ENCODE data around the gene NDST1. TPM values are rescaled to one million over a fixed set of nuclear protein-coding genes. Genes with fewer than 3 reads are reported as not detected.

The NDST1 gene
- polyA plus RNA-seq, 1 donor = 45.4 TPM

GRCh38 chr5:150541895-150542294 lies 34.0 kb downstream of the NDST1 start:
- peaks cover 33% of the 10 kb centered on the region for H3K4me1 ChIP-seq (ENCODE audit: control insufficient read depth, insufficient read depth, low read length)
- H3K36me3 ChIP-seq (ENCODE audit: control insufficient read depth, insufficient read depth, low read length) = peaks cover 66% of the 10 kb centered on the region
- peak; percentile 75 to 88 for DNase-seq
- peak overlapping the region; percentile 94 for H3K27ac ChIP-seq (ENCODE audit: low read length)
- H3K27me3 ChIP-seq (ENCODE audit: control insufficient read depth, insufficient read depth, low read length) = no peaks in the 10 kb centered on the region
- no peak overlapping the region for H3K4me3 ChIP-seq (ENCODE audit: low read length)
- no peaks in the 10 kb centered on the region for H3K9me3 ChIP-seq (ENCODE audit: control insufficient read depth, low read depth, low read length)

GRCh38 chr5:150542933-150543445 lies 35.1 kb downstream of the NDST1 start:
- H3K36me3 ChIP-seq (ENCODE audit: control insufficient read depth, insufficient read depth, low read length) = peaks cover 72% of the 10 kb centered on the region
- peak overlapping the region; percentile 94 for H3K27ac ChIP-seq (ENCODE audit: low read length)
- peak; percentile 98 to 99 for DNase-seq
- no CpG with 5 or more reads among the region's 12 CpGs for WGBS (ENCODE audit: insufficient coverage, low lambda C conversion rate)
- no peaks in the 10 kb centered on the region for H3K27me3 ChIP-seq (ENCODE audit: control insufficient read depth, insufficient read depth, low read length)
- H3K4me3 ChIP-seq (ENCODE audit: low read length) = no peak overlapping the region
- H3K9me3 ChIP-seq (ENCODE audit: control insufficient read depth, low read depth, low read length) = no peaks in the 10 kb centered on the region
- peaks cover 33% of the 10 kb centered on the region for H3K4me1 ChIP-seq (ENCODE audit: control insufficient read depth, insufficient read depth, low read length)

- H3K27me3 ChIP-seq (ENCODE audit: control insufficient read depth, insufficient read depth, low read length) = no peaks in the 10 kb centered on the region
- WGBS (ENCODE audit: insufficient coverage, low lambda C conversion rate) = no CpG with 5 or more reads among the region's 8 CpGs
- peak; percentile 68 to 73 for DNase-seq
- H3K4me1 ChIP-seq (ENCODE audit: control insufficient read depth, insufficient read depth, low read length) = peaks cover 33% of the 10 kb centered on the region
- no peaks in the 10 kb centered on the region for H3K9me3 ChIP-seq (ENCODE audit: control insufficient read depth, low read depth, low read length)
- no peak overlapping the region for H3K4me3 ChIP-seq (ENCODE audit: low read length)
- peaks cover 71% of the 10 kb centered on the region for H3K36me3 ChIP-seq (ENCODE audit: control insufficient read depth, insufficient read depth, low read length)
- peak overlapping the region; percentile 38 for H3K27ac ChIP-seq (ENCODE audit: low read length)
Observed at GRCh38 chr5:150544611-150545219, 36.8 kb downstream of the NDST1 start.

- Histone ChIP-seq H3K4me1 (ENCODE audit: control insufficient read depth, insufficient read depth, low read length) (peaks cover 33% of the 10 kb centered on the region), H3K36me3 (ENCODE audit: control insufficient read depth, insufficient read depth, low read length) (peaks cover 71% of the 10 kb centered on the region), H3K4me3 (ENCODE audit: low read length) (no peak overlapping the region), H3K27me3 (ENCODE audit: control insufficient read depth, insufficient read depth, low read length) (no peaks in the 10 kb centered on the region), H3K9me3 (ENCODE audit: control insufficient read depth, low read depth, low read length) (no peaks in the 10 kb centered on the region), H3K27ac (ENCODE audit: low read length) (no peak overlapping the region)
- WGBS (ENCODE audit: insufficient coverage, low lambda C conversion rate) = no CpG with 5 or more reads among the region's 13 CpGs
- no peak for DNase-seq
Observed at GRCh38 chr5:150545246-150545645, 37.3 kb downstream of the NDST1 start.

GRCh38 chr5:150548123-150548522 lies 40.2 kb downstream of the NDST1 start:
- no CpG with 5 or more reads among the region's 15 CpGs for WGBS (ENCODE audit: insufficient coverage, low lambda C conversion rate)
- Histone ChIP-seq H3K27me3 (ENCODE audit: control insufficient read depth, insufficient read depth, low read length) (no peaks in the 10 kb centered on the region), H3K27ac (ENCODE audit: low read length) (no peak overlapping the region), H3K4me1 (ENCODE audit: control insufficient read depth, insufficient read depth, low read length) (peaks cover 14% of the 10 kb centered on the region), H3K36me3 (ENCODE audit: control insufficient read depth, insufficient read depth, low read length) (peaks cover 80% of the 10 kb centered on the region), H3K4me3 (ENCODE audit: low read length) (no peak overlapping the region), H3K9me3 (ENCODE audit: control insufficient read depth, low read depth, low read length) (no peaks in the 10 kb centered on the region)
- no peak for DNase-seq

- no peaks in the 10 kb centered on the region for H3K4me1 ChIP-seq (ENCODE audit: control insufficient read depth, insufficient read depth, low read length)
- H3K4me3 ChIP-seq (ENCODE audit: low read length) = no peak overlapping the region
- DNase-seq = no peak
- no peaks in the 10 kb centered on the region for H3K9me3 ChIP-seq (ENCODE audit: control insufficient read depth, low read depth, low read length)
- 100% methylated on average over 1 of the region's 1 CpG for WGBS (ENCODE audit: insufficient coverage, low lambda C conversion rate)
- no peak overlapping the region for H3K27ac ChIP-seq (ENCODE audit: low read length)
- H3K36me3 ChIP-seq (ENCODE audit: control insufficient read depth, insufficient read depth, low read length) = peaks cover 92% of the 10 kb centered on the region
- no peaks in the 10 kb centered on the region for H3K27me3 ChIP-seq (ENCODE audit: control insufficient read depth, insufficient read depth, low read length)
Observed at GRCh38 chr5:150549735-150550134, 41.8 kb downstream of the NDST1 start.

GRCh38 chr5:150550286-150550685 lies 42.4 kb downstream of the NDST1 start:
- no CpG with 5 or more reads among the region's 8 CpGs for WGBS (ENCODE audit: insufficient coverage, low lambda C conversion rate)
- no peaks in the 10 kb centered on the region for H3K9me3 ChIP-seq (ENCODE audit: control insufficient read depth, low read depth, low read length)
- H3K4me3 ChIP-seq (ENCODE audit: low read length) = no peak overlapping the region
- H3K27ac ChIP-seq (ENCODE audit: low read length) = no peak overlapping the region
- H3K27me3 ChIP-seq (ENCODE audit: control insufficient read depth, insufficient read depth, low read length) = no peaks in the 10 kb centered on the region
- H3K4me1 ChIP-seq (ENCODE audit: control insufficient read depth, insufficient read depth, low read length) = no peaks in the 10 kb centered on the region
- H3K36me3 ChIP-seq (ENCODE audit: control insufficient read depth, insufficient read depth, low read length) = peaks cover 94% of the 10 kb centered on the region
- DNase-seq = no peak

- peaks cover 96% of the 10 kb centered on the region for H3K36me3 ChIP-seq (ENCODE audit: control insufficient read depth, insufficient read depth, low read length)
- no peak overlapping the region for H3K4me3 ChIP-seq (ENCODE audit: low read length)
- no peak for DNase-seq
- no peaks in the 10 kb centered on the region for H3K9me3 ChIP-seq (ENCODE audit: control insufficient read depth, low read depth, low read length)
- WGBS (ENCODE audit: insufficient coverage, low lambda C conversion rate) = 86% methylated on average over 1 of the region's 2 CpGs
- H3K27me3 ChIP-seq (ENCODE audit: control insufficient read depth, insufficient read depth, low read length) = no peaks in the 10 kb centered on the region
- H3K27ac ChIP-seq (ENCODE audit: low read length) = no peak overlapping the region
- no peaks in the 10 kb centered on the region for H3K4me1 ChIP-seq (ENCODE audit: control insufficient read depth, insufficient read depth, low read length)
Observed at GRCh38 chr5:150551066-150551465, 43.1 kb downstream of the NDST1 start.

- peaks cover 83% of the 10 kb centered on the region for H3K36me3 ChIP-seq (ENCODE audit: control insufficient read depth, insufficient read depth, low read length)
- no peak for DNase-seq
- no peaks in the 10 kb centered on the region for H3K4me1 ChIP-seq (ENCODE audit: control insufficient read depth, insufficient read depth, low read length)
- WGBS (ENCODE audit: insufficient coverage, low lambda C conversion rate) = 100% methylated on average over 3 of the region's 17 CpGs
- no peaks in the 10 kb centered on the region for H3K27me3 ChIP-seq (ENCODE audit: control insufficient read depth, insufficient read depth, low read length)
- no peak overlapping the region for H3K4me3 ChIP-seq (ENCODE audit: low read length)
- no peak overlapping the region for H3K27ac ChIP-seq (ENCODE audit: low read length)
- no peaks in the 10 kb centered on the region for H3K9me3 ChIP-seq (ENCODE audit: control insufficient read depth, low read depth, low read length)
Observed at GRCh38 chr5:150553402-150553801, 45.5 kb downstream of the NDST1 start.

- peaks cover 78% of the 10 kb centered on the region for H3K36me3 ChIP-seq (ENCODE audit: control insufficient read depth, insufficient read depth, low read length)
- H3K4me3 ChIP-seq (ENCODE audit: low read length) = no peak overlapping the region
- H3K4me1 ChIP-seq (ENCODE audit: control insufficient read depth, insufficient read depth, low read length) = no peaks in the 10 kb centered on the region
- H3K27me3 ChIP-seq (ENCODE audit: control insufficient read depth, insufficient read depth, low read length) = no peaks in the 10 kb centered on the region
- no CpG with 5 or more reads among the region's 8 CpGs for WGBS (ENCODE audit: insufficient coverage, low lambda C conversion rate)
- no peak overlapping the region for H3K27ac ChIP-seq (ENCODE audit: low read length)
- H3K9me3 ChIP-seq (ENCODE audit: control insufficient read depth, low read depth, low read length) = no peaks in the 10 kb centered on the region
- no peak for DNase-seq
Observed at GRCh38 chr5:150553911-150554310, 46.0 kb downstream of the NDST1 start.

GRCh38 chr5:150554857-150555256 lies 46.9 kb downstream of the NDST1 start:
- no peak overlapping the region for H3K27ac ChIP-seq (ENCODE audit: low read length)
- no peak for DNase-seq
- WGBS (ENCODE audit: insufficient coverage, low lambda C conversion rate) = no CpG with 5 or more reads among the region's 8 CpGs
- no peaks in the 10 kb centered on the region for H3K9me3 ChIP-seq (ENCODE audit: control insufficient read depth, low read depth, low read length)
- no peaks in the 10 kb centered on the region for H3K4me1 ChIP-seq (ENCODE audit: control insufficient read depth, insufficient read depth, low read length)
- H3K36me3 ChIP-seq (ENCODE audit: control insufficient read depth, insufficient read depth, low read length) = peaks cover 69% of the 10 kb centered on the region
- H3K4me3 ChIP-seq (ENCODE audit: low read length) = no peak overlapping the region
- no peaks in the 10 kb centered on the region for H3K27me3 ChIP-seq (ENCODE audit: control insufficient read depth, insufficient read depth, low read length)

Measured in large intestine (tissue), 3 donors.